A673 (cell line): ENCODE data around the gene PNPLA1.

Experiments
- CTCF ChIP-seq: fragments of 300-800, 200-600 bp; sonication (generic); conservative IDR thresholded peaks from 2 replicates; pipeline ENCODE4 v1.5.1; 2017; ENCODE audit warnings: low read depth, mild to moderate bottlenecking, antibody characterized with exemption, low read length, moderate library complexity, mixed read lengths
- EZH2 ChIP-seq: fragments of 200-600 bp; sonication (generic); IDR thresholded peaks from 2 replicates; pipeline ENCODE4 v1.6.1; 2017; ENCODE audit warnings: borderline replicate concordance, low read depth, mild to moderate bottlenecking, mixed read lengths, antibody characterized with exemption, low read length; ENCODE audit not compliant: poor library complexity, severe bottlenecking

- TF ChIP-seq CTCF (no peak), EZH2 (no peak)
Observed at GRCh38 chr6:36224918-36225461, 44.9 kb upstream of the PNPLA1 start.
